RKO (cell line): ENCODE data around the gene NEK8.
A peak's percentile ranks its signal among the peaks of the same experiment; 100 is the strongest.
"Not testable (repeated sequence)": the region's sequence is repeated elsewhere in the genome, so short reads cannot be mapped to it uniquely, and the experiment has no call there.

Source experiments
- DNase-seq: peaks from one replicate; pipeline ENCODE4 v3.0.0-alpha.2; 2016; ENCODE audit warnings: low spot score

The NEK8 gene

GRCh38 chr17:28725660-28726225, 2.8 kb upstream of the NEK8 start:
- DNase-seq = peak; percentile 87

GRCh38 chr17:28726226-28726626, 2.4 kb upstream of the NEK8 start, which contains the start of gene TLCD1:
Gene TLCD1 (minus strand): TSS chr17:28726233. CDS start chr17:28726097, 136 bp downstream.
- peak; percentile 65 for DNase-seq

- DNase-seq = peak; percentile 95
Measured at GRCh38 chr17:28726627-28727491, 1.7 kb upstream of the NEK8 start.

GRCh38 chr17:28729950-28730330, 1.4 kb downstream of the NEK8 start:
- DNase-seq = no peak

- no peak for DNase-seq
Measured at GRCh38 chr17:28733346-28733745, 4.8 kb downstream of the NEK8 start.

- DNase-seq = no peak
Measured at GRCh38 chr17:28734712-28735241, 6.2 kb downstream of the NEK8 start.

- no peak for DNase-seq
Measured at GRCh38 chr17:28735242-28735722, 6.7 kb downstream of the NEK8 start.

- not testable (repeated sequence) for DNase-seq
Measured at GRCh38 chr17:28735913-28736769, 7.6 kb downstream of the NEK8 start.

- no peak for DNase-seq
Measured at GRCh38 chr17:28737316-28737715, 8.7 kb downstream of the NEK8 start.

GRCh38 chr17:28737770-28738679, 9.4 kb downstream of the NEK8 start:
- no peak for DNase-seq

GRCh38 chr17:28738680-28739384, 10.2 kb downstream of the NEK8 start:
- no peak for DNase-seq

GRCh38 chr17:28740406-28741357, 12.1 kb downstream of the NEK8 start:
- no peak for DNase-seq

- DNase-seq = no peak
Measured at GRCh38 chr17:28741358-28742349, 13.1 kb downstream of the NEK8 start.

GRCh38 chr17:28743243-28744103, 14.9 kb downstream of the NEK8 start, which contains the start of gene TRAF4:
Gene TRAF4 (plus strand): TSS chr17:28744011. CDS start chr17:28744113, 102 bp downstream.
- peak; percentile 90 for DNase-seq

GRCh38 chr17:28744104-28744971, 15.8 kb downstream of the NEK8 start:
- peak; percentile 68 for DNase-seq
